Measurements from ENCODE around the gene SLC22A1.

- TF ChIP-seq RFX5 (IDR thresholded peaks at IDR 0.05) (no peak), HMGXB4 (CRISPR knock-in tag; IDR thresholded peaks at IDR 0.05; ENCODE audit: borderline replicate concordance) (no peak), REST (IDR thresholded peaks at IDR 0.05) (no peak), ZC3H11A (IDR thresholded peaks at IDR 0.05) (no peak), POLR2AphosphoS2 (conservative IDR thresholded peaks at IDR 0.05; ENCODE audit: low read length) (no peak), CTCF (IDR thresholded peaks at IDR 0.05) (no peak), POLR2A (IDR thresholded peaks at IDR 0.05; ENCODE audit: low read length) (no peak), ELK1 (IDR thresholded peaks at IDR 0.05; ENCODE audit: low read depth, low read length) (no peak), FOSL2 (IDR thresholded peaks at IDR 0.05) (no peak), FOSL2 (CRISPR knock-in tag; IDR thresholded peaks at IDR 0.05) (no peak), JUN (IDR thresholded peaks at IDR 0.05) (no peak), CBX2 (IDR thresholded peaks at IDR 0.05; ENCODE audit: borderline replicate concordance, low read depth) (no peak), SREBF2 (IDR thresholded peaks at IDR 0.05) (no peak), CEBPB (IDR thresholded peaks at IDR 0.05) (no peak), MAX (IDR thresholded peaks at IDR 0.05) (no peak)
Observed at GRCh38 chr6:160085713-160086505, 35.7 kb upstream of the SLC22A1 start.

All from A549 (cell line).